HG03039 (cell line): ENCODE measurements around the gene FAM76B.

Experiments used
- ATAC-seq: cut with Tn5 transposase; IDR thresholded peaks from one replicate; pipeline ENCODE4 v1.9.1; 2021; ENCODE audit warnings: mild to moderate bottlenecking, moderate library complexity; ENCODE audit not compliant: unreplicated experiment

FAM76B gene

DNA sequence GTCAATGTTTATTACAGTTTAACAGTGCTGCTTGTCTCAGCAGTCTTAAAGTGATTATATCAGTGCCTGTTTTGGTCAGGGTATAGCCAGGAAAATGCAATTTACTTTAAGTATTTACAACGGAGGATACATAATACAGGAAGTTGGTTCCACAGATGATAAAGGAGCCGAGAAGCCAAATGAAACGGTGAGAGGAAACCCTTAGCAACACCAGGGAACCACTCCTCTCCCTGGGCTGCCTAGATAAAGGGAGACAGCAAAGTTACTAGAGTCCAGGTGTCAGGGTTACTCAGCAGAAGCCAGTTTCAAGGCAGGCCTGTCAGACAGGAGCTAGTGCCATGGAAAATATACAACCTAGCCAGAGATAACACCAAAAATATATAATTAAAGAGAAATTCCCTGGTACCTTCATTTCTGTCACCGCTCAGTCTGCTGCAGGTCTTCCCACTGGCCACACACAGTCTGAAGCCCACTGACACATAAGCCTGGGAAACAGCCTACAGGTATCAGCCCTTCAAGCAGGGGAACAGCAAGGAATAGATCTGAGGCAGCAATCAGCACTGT, 55.5 kb downstream of the FAM76B start:
- ATAC-seq = no peak

DNA sequence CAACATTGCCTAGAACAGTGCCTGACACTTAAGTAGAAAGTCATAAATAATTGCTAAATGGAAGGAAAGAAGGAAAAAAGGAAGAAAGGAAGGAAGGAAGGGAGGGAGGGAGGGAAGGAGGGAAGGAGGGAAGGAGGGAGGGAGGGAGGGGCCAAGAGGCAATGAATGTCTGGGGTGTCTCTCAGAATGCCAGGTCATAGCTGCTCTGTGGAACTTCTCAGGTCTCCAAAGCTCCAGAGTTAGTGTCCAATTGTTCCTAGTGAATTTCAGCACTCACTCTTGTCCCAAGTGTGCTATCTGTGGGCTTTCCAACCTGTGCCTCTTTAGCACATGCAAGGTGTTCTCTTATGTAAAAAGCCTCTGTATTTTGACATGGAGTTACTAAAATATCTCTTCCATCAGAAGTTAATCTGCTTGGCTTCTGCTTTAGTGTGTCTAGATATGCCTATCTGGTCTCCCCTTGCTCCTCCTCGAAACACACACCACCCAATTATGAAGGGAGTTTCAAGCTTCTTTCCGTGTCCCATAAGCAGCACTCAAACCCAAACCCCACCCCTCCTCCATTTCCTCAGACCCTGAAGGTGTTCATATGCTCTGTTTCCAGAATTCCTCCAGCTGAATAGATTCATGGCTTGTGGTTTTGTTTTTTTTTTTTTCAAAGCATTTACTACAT, 56.5 kb downstream of the FAM76B start:
- ATAC-seq = no peak

DNA sequence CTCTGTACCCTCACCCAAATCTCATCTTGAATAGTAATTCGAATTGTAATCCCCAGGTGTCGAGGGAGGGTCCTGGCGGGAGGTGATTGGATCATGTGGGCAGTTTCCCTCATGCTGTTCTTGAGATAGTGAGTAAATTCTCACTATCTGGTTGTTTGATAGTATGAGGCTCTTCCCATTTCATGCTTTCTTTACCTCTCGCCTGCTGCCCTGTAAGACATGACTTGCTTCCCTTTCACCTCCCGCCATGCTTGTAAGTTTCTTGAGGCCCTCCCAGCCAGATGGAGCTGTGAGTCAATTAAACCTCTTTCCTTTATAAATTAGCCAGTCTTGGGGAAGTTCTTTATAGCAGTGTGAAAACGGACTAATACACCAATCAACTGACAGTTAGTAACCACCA, 60.1 kb downstream of the FAM76B start:
- ATAC-seq = no peak

DNA sequence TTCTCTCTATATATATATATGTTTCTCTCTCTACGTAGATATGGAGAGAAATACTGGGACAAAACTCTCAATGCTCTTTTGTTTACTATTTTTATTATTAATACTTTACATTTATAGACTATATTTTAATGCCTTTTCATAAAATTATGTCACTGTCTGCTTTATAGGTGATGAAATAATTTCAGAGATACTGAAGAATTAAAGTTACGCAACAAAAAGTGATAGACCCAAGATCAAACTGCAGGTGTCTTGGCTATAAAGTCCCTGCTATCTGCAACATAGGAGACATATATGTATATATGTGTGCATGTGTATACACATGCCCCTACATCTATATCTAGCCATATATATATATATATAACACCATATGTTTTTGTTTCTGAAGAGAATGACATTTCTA, 60.8 kb downstream of the FAM76B start:
- no peak for ATAC-seq

DNA sequence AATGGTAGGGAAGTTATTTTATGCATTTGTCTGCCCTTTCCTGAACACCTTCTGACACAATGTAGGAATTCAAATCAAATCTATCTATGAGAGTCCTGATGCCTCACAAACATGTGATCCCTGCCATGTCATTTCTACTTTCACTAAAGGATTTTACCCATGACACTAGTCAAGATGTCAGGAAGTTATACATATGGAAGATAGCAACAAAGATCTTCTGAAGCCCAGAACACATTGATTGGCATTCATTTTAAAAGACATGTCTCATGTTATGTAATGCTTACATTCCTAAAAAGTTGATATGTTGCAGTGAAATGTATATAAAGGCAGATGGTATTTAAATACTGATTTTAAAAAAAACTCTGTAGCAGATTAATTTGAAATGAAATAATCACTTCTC, 61.5 kb downstream of the FAM76B start:
- ATAC-seq = no peak

DNA sequence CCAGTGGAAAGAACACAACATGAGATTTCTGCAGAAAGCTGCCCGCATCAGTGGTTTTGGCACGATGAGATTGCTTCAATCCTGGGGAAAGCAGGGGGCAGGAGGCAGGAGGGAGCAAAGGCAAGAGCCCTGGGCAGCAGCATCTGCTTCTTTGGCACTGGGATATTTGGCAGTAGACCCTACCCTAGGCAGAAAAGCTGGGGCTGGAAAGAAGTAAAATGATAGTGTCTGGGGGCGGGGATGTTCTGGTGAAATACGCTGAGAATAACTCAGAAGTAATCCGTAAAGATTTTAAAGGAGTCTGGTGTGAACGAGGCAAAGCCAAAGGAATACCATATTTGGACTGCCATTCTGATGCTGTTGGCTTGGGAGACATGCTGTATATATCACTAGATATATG, 62.0 kb downstream of the FAM76B start:
- ATAC-seq = no peak

DNA sequence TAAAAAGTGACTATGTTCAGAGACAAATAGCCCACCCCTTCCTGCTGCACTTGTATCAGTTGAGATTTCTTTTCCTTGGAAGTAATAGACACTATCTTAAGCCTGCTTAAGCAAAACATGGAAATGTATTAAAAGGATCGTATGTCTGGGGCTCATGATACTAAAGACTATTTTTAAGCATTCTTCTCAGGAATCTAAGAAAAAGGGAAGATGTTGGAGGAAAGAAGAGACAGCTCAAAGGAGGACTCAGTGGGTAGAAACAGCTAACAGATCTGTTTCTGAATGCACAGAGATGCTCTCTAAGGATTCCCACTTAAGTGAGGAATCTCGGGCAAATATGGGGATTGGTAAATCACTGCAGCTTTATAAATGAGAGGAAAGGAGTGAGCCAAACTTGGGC, 62.5 kb downstream of the FAM76B start:
- no peak for ATAC-seq

DNA sequence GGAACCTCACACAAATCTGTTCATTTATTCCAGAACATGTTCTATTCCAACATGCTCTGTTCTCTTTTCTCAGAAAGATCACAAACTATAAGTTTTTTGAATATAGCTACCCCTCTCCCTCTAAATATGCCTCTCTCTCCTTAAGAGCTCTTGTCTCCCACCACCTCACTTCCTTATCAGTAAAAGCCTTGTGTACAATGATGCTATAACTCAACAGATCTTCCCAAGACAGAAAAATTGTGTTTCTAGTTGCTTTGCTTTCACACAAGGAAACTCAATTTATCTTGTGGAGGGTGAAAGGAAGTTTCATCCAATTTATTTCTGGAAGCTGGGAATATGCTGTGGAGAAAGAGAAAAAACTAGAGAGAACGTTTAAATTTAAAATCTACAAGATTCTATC, 64.4 kb downstream of the FAM76B start:
- no peak for ATAC-seq

DNA sequence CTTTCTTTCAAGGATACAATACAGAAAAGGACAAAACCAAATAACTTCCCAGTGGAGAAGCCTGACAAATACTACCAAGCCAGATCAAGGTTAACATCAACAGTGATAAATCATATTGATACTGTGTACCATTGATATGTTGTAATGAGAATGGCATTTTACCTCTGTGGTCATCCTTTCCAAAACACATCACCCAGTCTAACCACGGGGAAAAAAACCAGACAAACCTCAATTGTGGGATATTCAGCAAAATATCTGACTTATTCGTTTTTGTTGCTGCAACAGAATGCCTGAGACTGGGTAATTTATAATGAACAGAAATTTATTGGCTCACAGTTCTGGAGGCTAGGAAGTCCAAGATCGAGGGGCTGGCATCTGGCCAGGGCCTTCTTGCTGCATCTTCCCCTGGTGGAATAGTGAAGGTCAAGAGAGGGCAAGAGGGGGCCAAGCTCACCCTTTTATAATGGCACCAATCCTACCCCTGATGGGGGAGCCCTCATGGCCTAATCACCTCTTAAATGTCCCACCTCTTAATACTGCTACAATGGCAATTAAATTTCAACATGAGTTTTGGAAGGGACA, 66.1 kb downstream of the FAM76B start:
- no peak for ATAC-seq

DNA sequence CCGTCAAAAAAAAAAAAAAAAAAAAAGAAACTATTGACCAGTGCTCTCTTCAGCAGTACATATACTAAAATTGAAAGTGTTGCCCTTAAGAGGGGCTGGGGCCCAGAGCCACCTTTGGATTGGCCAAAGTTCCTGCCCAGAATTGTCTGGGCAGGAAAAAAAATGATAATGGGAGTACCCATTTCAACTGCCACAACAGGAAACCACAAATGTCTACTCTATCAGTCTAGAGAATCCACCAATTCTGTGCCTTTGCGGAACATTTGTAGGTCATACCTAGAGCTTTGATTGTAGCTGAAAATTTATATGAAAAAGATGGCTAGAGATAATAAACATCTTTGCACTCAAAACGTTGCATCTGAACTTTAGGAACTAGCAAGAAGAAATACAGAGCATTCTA, 69.4 kb downstream of the FAM76B start:
- ATAC-seq = no peak
